GM21737 (cell line): ENCODE data around the gene MAPK14.

Experiments
- ATAC-seq: cut with Tn5 transposase; IDR thresholded peaks from one replicate; pipeline ENCODE4 v1.9.1; 2021; ENCODE audit warnings: mild to moderate bottlenecking, moderate library complexity; ENCODE audit not compliant: unreplicated experiment

MAPK14 gene

DNA sequence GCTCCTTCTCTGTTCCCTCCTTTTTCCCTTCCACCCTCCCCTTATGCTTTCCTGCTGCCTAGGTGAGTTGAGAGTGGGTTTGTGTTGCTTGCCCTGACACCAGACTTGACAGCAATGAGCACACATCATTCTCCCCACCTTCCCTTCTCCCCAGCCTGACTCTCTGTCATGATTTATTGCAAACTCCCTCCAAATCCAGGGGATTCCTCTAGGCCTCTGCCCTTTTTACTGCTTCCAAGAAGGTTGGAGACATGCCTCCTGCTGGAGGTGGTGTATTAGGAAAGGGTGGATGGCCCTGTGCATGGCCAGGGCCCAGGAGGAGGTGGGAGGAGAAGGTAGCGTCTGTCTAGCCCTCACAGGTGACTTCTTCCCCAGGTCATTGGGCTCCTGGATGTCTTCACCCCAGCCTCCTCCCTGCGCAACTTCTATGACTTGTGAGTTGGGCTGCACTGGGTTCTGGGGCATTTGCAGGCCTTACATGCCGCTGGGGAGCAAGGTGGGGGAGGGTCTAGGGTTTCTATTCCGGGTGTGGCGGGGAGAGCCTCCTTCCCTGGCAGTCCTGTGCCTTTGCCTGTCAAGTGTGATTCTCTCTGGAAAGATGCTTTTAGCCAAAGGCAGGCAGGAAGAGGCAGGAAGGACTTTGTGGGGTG, 104.8 kb downstream of the MAPK14 start:
- no peak for ATAC-seq

DNA sequence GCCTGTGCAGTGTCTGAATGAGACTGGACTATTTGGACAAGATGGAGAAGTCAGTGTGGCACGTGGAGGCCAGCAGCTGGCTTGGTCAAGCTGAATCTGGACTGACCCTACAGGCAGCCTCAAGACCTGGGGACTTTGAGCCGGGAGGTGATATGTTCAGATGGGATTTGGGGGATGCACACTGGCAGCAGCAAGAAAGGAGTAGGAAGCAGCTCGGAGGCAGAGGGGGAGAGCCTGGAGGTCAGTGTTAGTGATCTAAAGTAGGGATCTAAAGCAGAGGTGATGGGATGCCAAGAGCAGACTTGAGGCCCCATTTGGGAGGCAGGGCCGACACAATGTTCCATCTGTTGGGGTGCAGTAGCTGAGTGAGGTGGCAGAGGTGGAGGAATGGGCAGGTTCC, 105.5 kb downstream of the MAPK14 start:
- no peak for ATAC-seq

DNA sequence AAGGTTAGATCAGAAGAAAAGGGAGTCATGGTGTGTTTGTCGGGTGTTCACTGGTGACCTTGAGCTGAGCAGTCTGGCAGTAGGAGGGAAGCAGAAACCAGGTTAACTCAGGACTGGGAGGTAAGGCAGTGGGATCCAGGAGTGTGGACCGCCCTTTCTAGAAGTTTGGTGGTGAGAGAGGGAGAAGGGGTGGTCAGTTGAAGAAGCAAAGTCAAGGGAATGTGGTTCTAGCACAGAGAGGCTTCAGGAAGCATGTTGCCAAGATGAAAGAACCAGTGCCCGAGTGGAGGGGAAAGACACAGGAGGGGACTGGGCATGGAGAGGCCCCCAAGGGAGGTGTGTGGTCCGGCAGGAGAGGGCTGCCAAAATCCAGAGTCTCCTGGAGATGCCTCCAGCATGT, 106.3 kb downstream of the MAPK14 start:
- no peak for ATAC-seq

DNA sequence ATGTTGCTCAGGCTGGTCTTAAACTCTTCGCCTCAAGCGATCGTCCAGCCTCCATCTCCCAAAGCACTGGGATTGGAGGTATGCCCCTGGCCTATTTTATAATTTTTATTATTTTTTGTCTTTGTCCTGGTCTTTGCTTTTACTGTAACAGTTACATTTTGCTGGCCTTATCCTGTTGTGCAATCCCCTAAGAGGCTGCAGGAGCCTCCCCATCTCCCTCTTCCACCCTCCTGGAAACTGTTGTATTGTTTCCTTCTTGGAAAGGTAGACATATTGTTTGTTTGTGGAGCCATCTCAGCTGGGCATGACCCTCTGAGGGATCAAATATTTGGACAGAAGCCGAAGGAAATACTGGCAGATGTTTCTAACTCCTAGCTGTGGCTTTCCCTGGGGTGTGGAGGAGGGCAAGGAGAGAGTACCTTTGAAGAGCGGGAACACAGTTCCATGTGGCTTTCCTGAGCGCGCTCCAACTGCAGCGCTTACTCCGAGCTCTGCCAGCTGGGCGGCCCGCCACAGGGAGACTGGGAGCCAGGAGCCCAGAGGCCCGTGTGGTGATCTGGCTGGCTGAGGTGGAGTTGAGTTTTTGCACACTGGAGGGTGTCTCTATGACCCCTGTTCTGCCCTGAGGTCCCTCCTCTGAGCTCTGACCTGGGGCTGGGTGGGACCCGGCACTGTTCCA, 107.6 kb downstream of the MAPK14 start:
- no peak for ATAC-seq

DNA sequence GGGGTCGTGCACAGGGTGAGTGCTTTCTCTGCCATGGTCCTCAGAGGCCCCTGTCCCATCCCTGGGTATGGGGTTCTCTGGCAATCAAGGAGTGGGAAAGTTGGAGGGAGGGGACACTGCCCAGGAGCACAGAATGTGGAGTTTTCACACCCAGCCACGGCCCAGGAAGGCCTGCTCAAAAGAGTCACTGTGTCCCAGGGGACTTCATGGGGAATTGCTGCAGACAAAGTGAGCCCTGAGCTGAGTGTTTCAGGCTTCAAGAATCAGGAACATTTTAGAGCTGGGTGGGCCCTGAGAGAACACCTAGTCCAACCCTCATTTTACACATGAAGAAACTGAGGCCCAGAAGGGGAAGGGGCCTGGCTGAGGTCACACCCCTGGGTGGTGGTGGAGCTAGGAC, 108.4 kb downstream of the MAPK14 start:
- no peak for ATAC-seq

DNA sequence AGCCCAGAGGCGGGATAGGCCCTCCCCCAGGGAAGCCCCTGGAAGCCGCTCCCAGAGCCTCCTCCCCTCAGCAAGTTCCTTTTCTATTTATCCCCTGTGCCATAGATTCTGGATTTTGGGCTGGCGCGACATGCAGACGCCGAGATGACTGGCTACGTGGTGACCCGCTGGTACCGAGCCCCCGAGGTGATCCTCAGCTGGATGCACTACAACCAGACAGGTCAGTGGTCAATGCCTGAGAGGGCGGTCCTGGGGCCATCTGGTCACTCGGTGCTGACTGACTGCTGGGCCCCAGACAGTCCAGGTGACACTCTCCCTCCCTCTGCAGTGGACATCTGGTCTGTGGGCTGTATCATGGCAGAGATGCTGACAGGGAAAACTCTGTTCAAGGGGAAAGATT, 108.9 kb downstream of the MAPK14 start:
- no peak for ATAC-seq

DNA sequence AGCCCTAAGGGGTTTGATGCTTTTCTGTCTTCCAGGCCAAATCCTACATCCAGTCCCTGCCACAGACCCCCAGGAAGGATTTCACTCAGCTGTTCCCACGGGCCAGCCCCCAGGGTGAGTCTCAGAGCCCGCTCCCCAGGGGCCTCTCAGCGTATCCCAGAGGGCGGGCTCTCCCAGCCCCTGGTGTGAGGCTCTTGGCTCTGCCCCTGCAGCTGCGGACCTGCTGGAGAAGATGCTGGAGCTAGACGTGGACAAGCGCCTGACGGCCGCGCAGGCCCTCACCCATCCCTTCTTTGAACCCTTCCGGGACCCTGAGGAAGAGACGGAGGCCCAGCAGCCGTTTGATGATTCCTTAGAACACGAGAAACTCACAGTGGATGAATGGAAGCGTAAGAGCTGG, 111.1 kb downstream of the MAPK14 start:
- no peak for ATAC-seq

DNA sequence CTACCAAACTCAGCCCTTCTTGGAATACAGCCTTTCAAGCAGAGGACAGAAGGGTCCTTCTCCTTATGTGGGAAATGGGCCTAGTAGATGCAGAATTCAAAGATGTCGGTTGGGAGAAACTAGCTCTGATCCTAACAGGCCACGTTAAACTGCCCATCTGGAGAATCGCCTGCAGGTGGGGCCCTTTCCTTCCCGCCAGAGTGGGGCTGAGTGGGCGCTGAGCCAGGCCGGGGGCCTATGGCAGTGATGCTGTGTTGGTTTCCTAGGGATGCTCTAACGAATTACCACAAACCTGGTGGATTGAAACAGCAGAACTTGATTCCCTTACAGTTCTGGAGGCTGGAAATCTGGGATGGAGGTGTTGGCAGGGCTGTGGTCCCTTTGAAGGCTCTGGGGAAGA, 111.8 kb downstream of the MAPK14 start:
- no peak for ATAC-seq

DNA sequence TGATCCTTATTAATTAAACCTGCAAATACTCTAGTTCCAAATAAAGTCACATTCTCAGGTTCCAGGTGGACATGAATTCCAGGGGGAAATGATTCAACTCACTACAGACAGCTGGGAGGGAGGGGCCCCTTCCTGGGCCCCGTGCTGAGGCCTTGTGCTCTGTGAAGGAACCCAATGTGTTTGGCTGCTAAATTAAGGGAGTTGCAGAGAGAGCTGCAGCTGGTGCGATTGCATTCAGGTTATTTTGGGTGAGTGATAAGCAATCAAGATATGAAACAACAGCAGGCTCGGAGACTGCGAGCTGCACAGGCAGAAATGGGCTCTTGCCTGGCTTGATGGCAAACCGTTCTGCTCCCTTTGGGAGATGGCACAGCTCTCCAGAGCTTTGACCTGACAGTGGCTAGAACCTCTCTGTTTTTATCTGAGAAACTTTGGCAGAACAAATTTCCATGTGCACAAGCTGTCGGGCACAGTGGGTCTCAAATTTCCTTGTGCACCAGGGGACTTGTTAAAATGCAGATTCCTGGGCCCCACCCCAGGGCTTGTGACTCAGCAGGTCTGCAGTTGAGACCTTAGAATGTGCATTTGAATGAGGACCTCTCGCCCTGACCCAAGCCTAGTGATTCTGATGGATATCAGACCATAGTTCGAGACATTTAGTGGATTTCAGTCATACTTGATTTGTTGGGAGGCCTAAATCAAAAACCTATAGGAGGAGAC, 112.5 kb downstream of the MAPK14 start:
- ATAC-seq: no peak

DNA sequence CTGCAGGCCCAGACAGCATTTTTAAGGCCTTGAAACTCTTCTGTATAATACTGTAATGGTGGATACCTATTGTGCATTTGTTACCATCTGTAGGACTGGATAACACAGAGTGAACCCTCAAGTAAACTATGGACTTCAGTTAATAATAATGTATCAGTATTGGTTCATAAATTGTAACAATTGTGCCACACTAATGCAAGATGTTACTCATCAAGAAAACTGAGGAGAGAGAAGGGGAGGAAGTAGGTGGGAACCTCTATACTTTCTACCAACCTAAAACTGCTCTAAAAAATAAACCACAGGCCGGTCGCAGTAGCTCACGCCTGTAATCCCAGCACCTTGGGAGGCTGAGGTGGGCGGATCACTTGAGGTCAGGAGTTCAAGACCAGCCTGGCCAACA, 113.5 kb downstream of the MAPK14 start:
- no peak for ATAC-seq

DNA sequence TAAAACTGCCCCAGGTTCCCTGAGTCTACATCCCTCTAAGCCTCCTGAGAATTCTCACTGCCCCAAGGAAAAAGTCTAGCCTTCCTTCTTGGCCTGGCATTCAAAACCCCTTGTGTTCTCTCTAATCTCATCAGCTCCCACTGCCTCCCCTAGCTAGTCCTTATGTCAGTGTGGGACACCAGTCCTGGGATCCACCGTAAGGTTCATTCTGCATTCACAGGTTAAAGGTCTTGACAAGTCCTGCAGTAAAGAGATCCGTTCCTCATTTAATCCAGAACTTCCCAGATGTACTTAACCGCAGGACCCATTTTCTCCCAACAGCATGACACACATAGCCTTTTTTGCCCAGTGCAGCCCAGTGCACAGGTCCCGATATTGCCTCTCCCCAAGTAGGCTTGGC, 114.4 kb downstream of the MAPK14 start:
- ATAC-seq: no peak

DNA sequence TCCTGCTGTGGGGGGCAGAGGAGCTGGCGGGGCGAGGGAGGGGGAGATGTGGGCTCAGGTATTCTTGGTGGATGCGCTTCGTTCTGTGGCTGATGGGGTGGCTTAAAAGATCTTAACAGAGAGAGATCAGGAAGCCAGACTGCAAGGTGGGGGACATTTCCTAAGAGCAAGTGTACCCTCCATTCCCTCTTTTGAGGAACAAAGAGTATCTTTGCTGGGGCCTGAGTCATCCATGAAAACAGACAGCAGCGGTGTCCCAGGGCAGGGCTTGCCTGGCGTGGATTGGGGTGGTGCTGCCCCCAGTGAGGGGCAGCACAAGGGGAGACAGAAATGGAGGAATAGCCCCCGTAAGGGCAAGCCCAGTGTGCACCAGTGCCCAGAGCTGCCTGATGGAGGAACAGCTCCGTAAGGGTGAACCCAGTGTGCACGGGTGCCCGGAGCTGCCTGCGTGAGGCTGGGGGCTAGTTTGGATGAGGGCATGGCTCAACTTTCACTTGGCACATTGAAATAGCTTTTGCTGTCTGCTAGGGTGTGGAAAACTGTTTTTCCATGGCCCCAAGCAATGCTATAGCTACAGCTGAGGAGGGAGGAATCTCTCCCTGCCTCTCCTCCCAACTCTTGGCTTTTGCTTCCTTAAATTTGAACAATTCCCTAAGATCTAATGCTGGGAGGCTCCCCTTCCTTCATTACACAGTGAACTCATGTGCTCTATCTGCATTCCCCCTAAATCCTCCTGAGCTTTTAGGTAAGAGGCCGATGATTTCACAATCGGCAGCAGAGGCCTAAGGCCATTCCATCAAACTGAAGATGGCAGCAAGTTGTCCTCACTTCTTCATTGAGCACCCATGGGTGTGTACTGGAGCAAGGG, 115.6 kb downstream of the MAPK14 start:
- ATAC-seq: no peak

DNA sequence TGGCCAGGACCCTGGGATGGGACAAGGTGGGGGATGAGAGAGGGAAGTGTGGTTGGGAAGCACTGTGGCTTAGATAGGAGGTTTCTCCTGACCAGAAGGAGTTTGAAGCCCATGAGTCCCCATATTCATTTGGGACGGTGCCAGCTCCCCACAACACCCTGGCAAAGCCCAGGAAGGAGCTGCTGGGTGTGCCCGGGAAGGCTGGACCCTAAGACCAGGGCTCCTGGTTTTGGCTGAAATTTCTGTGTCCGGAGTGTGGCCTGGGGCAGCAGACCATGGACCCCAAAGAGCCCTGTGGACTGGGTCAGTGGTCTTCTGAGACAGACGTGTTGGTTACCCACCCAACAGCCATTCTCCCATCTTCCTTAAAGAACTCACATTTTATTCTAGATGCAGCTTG, 117.9 kb downstream of the MAPK14 start:
- no peak for ATAC-seq

DNA sequence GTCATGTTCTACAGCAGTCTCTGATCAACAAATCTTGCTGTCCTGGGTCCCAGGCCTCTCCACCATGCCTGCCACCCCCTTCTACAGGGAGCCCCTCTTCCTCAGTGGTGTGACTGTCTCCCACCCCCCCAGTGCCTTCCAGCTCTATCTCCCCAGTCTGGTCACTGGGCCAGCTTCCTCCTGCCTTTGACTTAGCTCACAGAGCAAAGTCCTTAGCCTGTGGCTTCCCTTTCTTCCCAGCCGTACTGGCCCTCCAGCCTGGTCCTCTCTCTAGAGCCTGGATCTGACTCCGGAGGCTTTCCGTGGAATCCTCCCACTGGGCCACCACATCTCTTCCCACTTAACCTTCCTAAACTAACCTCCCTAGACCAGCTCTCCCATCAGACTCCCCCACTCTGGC, 119.7 kb downstream of the MAPK14 start:
- no peak for ATAC-seq

DNA sequence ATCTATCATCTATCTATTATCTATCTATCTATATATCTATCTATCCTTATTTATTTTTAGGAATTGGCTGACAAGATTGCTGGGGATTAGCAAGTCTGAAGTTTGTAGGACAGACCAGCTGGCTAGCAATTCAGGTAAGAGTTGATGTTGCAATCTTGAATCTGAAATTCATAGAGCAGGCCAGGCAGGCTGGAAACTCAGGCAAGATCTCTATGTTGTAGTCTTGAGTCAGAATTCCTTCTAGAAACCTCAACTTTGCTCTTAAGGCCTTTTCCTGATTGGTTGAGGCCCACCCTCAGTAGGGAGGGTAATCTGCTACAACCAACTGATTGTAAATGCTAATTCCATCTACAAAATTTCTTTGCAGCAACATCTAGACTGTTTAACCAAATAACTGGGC, 121.9 kb downstream of the MAPK14 start:
- ATAC-seq: no peak

DNA sequence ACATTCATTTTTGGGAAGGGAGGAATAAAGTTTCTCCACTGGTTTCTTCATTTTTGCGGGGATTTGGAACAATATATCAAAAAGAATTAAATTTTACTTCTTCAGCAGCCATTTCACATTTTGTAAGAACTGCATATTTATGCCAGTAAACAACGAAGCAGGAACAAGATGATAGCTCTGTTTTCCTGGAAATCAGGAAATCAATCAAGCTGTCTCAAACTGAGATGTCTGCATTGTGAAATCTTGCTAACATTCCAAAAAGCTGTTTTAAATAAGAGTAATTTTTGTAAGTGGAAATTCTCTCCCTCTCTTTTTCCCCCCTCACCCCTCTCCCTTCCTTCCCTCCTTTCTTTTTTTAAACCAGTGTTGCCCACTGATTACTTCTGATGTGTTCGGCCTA, 122.7 kb downstream of the MAPK14 start:
- no peak for ATAC-seq

DNA sequence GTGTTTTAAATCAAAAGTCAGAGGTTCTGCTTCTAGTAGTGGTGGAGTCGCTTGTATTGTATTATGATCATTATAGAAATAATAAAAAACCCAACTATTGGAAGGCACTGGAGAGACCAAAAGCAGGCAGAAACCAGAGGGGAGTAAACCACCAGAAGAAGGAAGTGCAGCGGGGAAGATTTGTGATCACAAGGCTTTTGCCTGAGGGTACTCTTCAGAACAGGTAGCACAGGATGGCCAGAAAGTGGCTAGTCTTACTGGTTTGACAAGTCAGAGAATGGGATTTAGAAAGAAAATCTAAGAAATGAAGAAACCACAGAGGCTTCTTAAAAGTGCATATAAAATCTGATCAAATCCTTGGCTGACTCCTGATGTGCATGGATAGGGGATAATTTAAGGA, 126.7 kb downstream of the MAPK14 start:
- no peak for ATAC-seq

DNA sequence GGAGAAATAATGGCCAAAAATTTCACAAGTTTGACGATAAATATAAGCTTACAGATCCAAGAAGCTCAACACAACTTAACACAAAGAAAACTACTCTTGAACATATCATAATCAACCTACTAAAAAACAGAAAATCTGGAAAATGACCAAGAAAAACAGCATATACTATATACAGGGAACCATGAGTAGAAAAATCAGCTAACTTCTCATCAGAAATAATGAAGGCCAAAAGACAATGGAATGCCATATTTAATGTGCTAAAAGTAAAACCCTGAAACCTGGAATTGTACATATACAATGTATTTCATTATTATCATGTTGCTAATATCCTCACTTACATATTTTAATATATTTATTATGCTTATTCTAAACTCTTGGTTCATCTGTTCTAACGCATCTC, 128.1 kb downstream of the MAPK14 start:
- no peak for ATAC-seq

DNA sequence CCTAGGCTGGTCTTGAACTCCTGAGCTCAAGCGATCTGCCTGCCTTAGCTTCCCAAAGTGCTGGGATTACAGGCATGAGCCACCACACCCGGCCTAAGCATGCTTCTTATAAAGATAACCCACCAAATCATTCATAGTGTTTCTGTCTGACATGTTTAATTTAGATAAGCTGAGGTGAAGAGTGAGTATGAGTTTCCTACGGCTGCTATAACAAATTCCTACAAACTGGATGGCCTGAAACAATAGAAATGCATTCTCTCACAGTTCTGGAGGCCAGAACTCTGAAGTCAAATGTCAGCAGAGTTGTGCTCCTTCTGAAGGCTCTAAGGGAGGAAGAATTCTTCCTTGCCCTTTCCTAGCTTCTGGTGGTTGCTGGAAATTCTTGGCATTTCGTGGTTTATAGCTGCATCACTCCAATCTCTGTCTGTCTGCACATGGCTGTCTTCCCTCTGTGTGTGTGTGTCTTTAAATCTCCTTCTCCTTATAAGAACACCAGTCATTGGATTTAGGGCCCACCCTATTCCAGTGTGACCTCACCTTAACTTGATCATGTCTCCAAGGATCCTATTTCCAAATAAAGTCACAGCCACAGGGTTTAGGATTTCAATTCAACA, 132.6 kb downstream of the MAPK14 start:
- ATAC-seq: no peak
